ENCODE results near the gene RFTN2. TPM values are rescaled to one million over a fixed set of nuclear protein-coding genes. Genes with fewer than 3 reads are reported as not detected.
A peak's percentile ranks its signal among the peaks of the same experiment; 100 is the strongest.

The RFTN2 gene
- total and polyA plus RNA-seq, 2 of the 13 experiments (the other 11 are each of a cell fraction or from before 2014, with no cell fraction given) = not detected

DNA sequence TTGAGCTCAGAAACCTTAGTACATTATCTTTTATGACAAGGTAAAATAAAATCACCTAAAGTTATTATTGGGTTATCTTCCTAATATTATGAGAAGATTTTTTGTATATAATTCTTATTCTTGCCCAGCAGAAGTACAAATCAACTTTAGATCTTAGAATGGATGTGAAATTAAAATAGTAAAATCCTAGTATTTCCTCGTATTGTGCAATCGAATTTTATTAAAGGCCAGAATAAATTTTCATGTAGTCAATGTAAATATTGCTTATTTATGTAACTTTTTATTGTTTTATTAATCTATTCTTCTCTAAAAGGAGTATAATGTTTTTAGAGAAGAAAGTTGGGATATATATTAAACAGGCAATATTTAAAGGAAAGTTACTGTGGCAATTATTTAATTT lies 42.5 kb upstream of the RFTN2 start (continued):
- no peak for TF ChIP-seq HNF1B (CRISPR knock-in tag; IDR thresholded peaks at IDR 0.05)
- TF ChIP-seq, protein P1, sequence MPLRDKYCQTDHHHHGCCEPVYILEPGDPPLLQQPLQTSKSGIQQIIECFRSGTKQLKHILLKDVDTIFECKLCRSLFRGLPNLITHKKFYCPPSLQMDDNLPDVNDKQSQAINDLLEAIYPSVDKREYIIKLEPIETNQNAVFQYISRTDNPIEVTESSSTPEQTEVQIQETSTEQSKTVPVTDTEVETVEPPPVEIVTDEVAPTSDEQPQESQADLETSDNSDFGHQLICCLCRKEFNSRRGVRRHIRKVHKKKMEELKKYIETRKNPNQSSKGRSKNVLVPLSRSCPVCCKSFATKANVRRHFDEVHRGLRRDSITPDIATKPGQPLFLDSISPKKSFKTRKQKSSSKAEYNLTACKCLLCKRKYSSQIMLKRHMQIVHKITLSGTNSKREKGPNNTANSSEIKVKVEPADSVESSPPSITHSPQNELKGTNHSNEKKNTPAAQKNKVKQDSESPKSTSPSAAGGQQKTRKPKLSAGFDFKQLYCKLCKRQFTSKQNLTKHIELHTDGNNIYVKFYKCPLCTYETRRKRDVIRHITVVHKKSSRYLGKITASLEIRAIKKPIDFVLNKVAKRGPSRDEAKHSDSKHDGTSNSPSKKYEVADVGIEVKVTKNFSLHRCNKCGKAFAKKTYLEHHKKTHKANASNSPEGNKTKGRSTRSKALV (CRISPR knock-in tag; IDR thresholded peaks at IDR 0.05) = no peak
- TF ChIP-seq THYN1 (CRISPR knock-in tag; IDR thresholded peaks at IDR 0.05; ENCODE audit: borderline replicate concordance, low read depth) = no peak
- TF ChIP-seq KLF16 (CRISPR knock-in tag; IDR thresholded peaks at IDR 0.05) = no peak
- TF ChIP-seq NFE2 (CRISPR knock-in tag; IDR thresholded peaks at IDR 0.05) = no peak
- no peak for TF ChIP-seq NFYC (CRISPR knock-in tag; IDR thresholded peaks at IDR 0.05)

- H3K27ac ChIP-seq (ENCODE audit: extremely low read length, insufficient read depth, low read length) = no peak overlapping the region
- WGBS (ENCODE audit: low lambda C conversion rate) = 85% methylated on average over 3 of the region's 3 CpGs
- ChIA-PET CTCF (ENCODE audit: low intra/inter-chr PET ratio, low total read pairs) (no interaction called here), POLR2A (interaction anchor here (1.1 kb wide), 1 partner anchor 213 kb away, joined by 3 read pairs; the partner anchor contains the start of genes HSPD1 and HSPE1)
- peaks cover 0 to 7% of the 10 kb centered on the region in 2 experiments; a peak in 2 of 5 replicates for H3K36me3 ChIP-seq (replicated peaks in 1 of 2; ENCODE audit: control insufficient read depth in 1 of 2, insufficient read depth in 2 of 2, low read length in 2 of 2)
- peaks cover 19% of the 10 kb centered on the region for H3K4me1 ChIP-seq (ENCODE audit: insufficient read depth, low read length)
- no peak overlapping the region for H3K4me3 ChIP-seq (replicated peaks in 1 of 3; ENCODE audit: insufficient read depth in 1 of 3, low read depth in 2 of 3, low read length in 3 of 3)
- no peak overlapping the region for H3K9ac ChIP-seq (ENCODE audit: insufficient read depth, low read depth, low read length)
- H4K20me1 ChIP-seq (ENCODE audit: insufficient read depth, low read length) = no peaks in the 10 kb centered on the region; the same call in 1 of the 2 replicates
- DNase-seq (ENCODE audit: low spot score) (peak; percentile 39), ATAC-seq (peak; percentile 92), FAIRE-seq (no peak)
- in situ Hi-C loops (cut with HindIII; ENCODE audit: extremely low pct_ligation_motif_present, low pct_unique_long_range_greater_than_20kb) = no loop called here
- no peaks in the 10 kb centered on the region for H3K9me3 ChIP-seq (ENCODE audit: low read length)
- H3K27me3 ChIP-seq (ENCODE audit: control insufficient read depth in 1 of 2, insufficient read depth in 2 of 2, low read length in 2 of 2) = no peaks in the 10 kb centered on the region
- BruUV-seq (replicated peaks) = no TSS peak
- no peak overlapping the region for H2AFZ ChIP-seq (ENCODE audit: low read length)
- intact Hi-C loops (cut with micrococcal nuclease; ENCODE audit: unreplicated experiment) = no loop called here
- peaks cover 13% of the 10 kb centered on the region for H3K79me2 ChIP-seq (ENCODE audit: insufficient read depth, low read length)
- H3K4me2 ChIP-seq (ENCODE audit: low read depth, low read length) = no peak overlapping the region
- no peak for TF ChIP-seq E2F2 (CRISPR knock-in tag; IDR thresholded peaks at IDR 0.05; ENCODE audit: borderline replicate concordance)
- TF ChIP-seq EP300 (IDR thresholded peaks at IDR 0.05; ENCODE audit: low read depth in 2 of 2, low read length in 2 of 2) = peak in 1 of 2 experiments; percentile 14; a peak in 1 of 4 replicates
- no peak for TF ChIP-seq EP300 (CRISPR knock-in tag; IDR thresholded peaks at IDR 0.05; ENCODE audit: borderline replicate concordance)
- no peak for TF ChIP-seq SOX6 (IDR thresholded peaks at IDR 0.05)
- TF ChIP-seq SOX6 (CRISPR knock-in tag; IDR thresholded peaks at IDR 0.05) = peak; percentile 60
- no peak for TF ChIP-seq ZNF430 (CRISPR knock-in tag; IDR thresholded peaks at IDR 0.05)
- peak; percentile 28; the same call in 1 of the 2 replicates for TF ChIP-seq PAXIP1 (CRISPR knock-in tag; conservative IDR thresholded peaks at IDR 0.05)
- no peak for TF ChIP-seq SAFB2 (CRISPR knock-in tag; IDR thresholded peaks at IDR 0.05; ENCODE audit: borderline replicate concordance, low read depth)
These were observed 37.9 kb upstream of the RFTN2 start for GRCh38 chr2:197713271-197713670.

Measured in HepG2 (cell line).